SH-SY5Y (cell line): ENCODE data around the gene LRBA.

Experiments used
- GATA2 ChIP-seq: IDR thresholded peaks from 2 replicates; pipeline ENCODE4 v1.6.1; 2011; ENCODE audit warnings: mild to moderate bottlenecking, low read depth, low read length
- GATA3 ChIP-seq: IDR thresholded peaks from 2 replicates; pipeline ENCODE4 v1.6.1; 2011; ENCODE audit warnings: low read depth, mild to moderate bottlenecking, low read length, moderate library complexity

DNA sequence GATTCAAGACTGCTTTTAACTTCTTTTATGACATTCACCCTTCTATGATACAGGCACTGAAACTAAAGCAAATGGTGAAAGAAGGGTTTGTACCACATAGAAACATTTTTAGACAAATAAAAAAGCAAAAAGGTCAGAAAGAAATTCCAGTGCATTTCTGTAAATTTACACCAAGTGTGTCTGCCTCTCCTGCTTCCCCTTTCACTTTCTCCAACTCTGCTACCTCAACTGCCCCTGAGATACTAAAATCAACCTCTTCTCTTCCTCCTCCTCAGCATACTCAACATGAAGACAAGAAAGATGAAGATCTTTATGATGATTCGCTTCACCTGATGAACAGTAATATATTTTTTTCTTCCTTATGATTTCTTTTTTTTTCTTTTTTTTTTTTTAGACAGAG, 187.9 kb downstream of the LRBA start:
- no peak for TF ChIP-seq GATA2
- TF ChIP-seq GATA3, result no peak
